HepG2 (cell line): ENCODE data around the gene ZDHHC7.

Source experiments
- EZH2 ChIP-seq: conservative IDR thresholded peaks from 2 replicates; pipeline ENCODE4 v1.6.1; 2012; ENCODE audit warnings: mild to moderate bottlenecking, low read depth, low read length, moderate library complexity
- HDAC1 ChIP-seq: sonication (generic); formaldehyde crosslinking; IDR thresholded peaks from 2 replicates; pipeline ENCODE4 v1.5.1; 2020; ENCODE audit warnings: mild to moderate bottlenecking, missing genetic modification reagents
- NCOR1 ChIP-seq: fragments of 200-600 bp; sonication (generic); IDR thresholded peaks from 2 replicates; pipeline ENCODE4 v1.7.0; 2017; ENCODE audit warnings: antibody characterized with exemption, low read length, borderline replicate concordance
- RFX5 ChIP-seq: IDR thresholded peaks from 2 replicates; pipeline ENCODE4 v1.6.1; 2011; ENCODE audit warnings: low read depth, low read length, improper control_type of control experiment
- SUZ12 ChIP-seq: fragments of 150-350 bp; IDR thresholded peaks from 2 replicates; pipeline ENCODE4 v1.6.1; 2014; ENCODE audit warnings: low read depth, low read length
- TCF7L2 ChIP-seq: IDR thresholded peaks from 2 replicates; pipeline ENCODE4 v1.6.1; 2011; ENCODE audit warnings: mild to moderate bottlenecking, low read depth, low read length, moderate library complexity
- ZFP91 ChIP-seq: sonication (generic); formaldehyde crosslinking; IDR thresholded peaks from 2 replicates; pipeline ENCODE4 v1.9.0; 2022; ENCODE audit warnings: missing genetic modification reagents, mild to moderate bottlenecking, borderline replicate concordance
- ZNF281 ChIP-seq: sonication (generic); formaldehyde crosslinking; IDR thresholded peaks from 2 replicates; pipeline ENCODE4 v1.4.0; 2020; ENCODE audit warnings: missing genetic modification reagents, borderline replicate concordance
- ZNF350 ChIP-seq: sonication (generic); formaldehyde crosslinking; IDR thresholded peaks from 2 replicates; pipeline ENCODE4 v1.4.0; 2020; ENCODE audit warnings: mild to moderate bottlenecking, low read depth, missing genetic modification reagents, borderline replicate concordance

- TF ChIP-seq TCF7L2 (no peak), ZNF350 (CRISPR knock-in tag) (no peak), SUZ12 (no peak), NCOR1 (no peak), RFX5 (no peak), HDAC1 (CRISPR knock-in tag) (no peak), ZNF281 (CRISPR knock-in tag) (no peak), ZFP91 (CRISPR knock-in tag) (no peak), EZH2 (no peak)
Observed at GRCh38 chr16:85026703-85027102, 15.4 kb upstream of the ZDHHC7 start.
